Measurements from ENCODE around the gene SNRNP200.

DNA sequence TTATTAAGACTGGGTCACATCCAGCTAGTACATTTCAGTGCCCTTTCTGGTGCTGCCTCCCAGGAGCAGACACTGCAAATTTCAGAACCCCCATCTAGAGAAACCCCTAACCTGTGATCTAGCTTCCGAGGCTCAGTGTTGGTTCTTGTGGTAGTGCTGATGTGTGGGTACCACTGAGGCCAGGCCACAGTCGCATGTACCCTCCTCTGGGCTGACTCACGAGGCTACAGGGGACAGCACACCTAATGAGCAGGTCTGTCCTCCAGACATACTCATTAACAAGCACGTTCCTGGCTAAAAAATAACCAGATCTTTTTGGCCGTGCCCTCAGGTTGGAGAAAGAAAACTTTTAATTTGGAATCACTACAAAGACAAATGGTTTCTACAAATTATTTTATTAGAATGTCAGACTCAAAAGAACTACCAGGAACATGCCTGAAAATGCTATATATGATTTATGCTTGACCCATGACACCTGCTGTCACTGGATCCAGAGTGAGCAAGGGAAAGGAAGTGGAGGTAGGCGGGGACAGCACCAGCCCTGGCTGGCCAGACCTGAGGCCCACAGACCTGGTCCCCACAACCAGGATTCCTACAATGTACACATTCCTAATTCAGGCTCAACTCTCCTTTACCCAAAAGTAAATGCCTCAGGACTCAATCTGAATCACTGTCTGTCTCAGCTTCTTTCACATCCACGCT, 30.8 kb downstream of the SNRNP200 start:
- no peak for TF ChIP-seq EZH2 (IDR thresholded peaks at IDR 0.05; ENCODE audit: borderline replicate concordance, insufficient read depth, low read depth, low read length, poor library complexity, severe bottlenecking)
- TF ChIP-seq, protein P1, sequence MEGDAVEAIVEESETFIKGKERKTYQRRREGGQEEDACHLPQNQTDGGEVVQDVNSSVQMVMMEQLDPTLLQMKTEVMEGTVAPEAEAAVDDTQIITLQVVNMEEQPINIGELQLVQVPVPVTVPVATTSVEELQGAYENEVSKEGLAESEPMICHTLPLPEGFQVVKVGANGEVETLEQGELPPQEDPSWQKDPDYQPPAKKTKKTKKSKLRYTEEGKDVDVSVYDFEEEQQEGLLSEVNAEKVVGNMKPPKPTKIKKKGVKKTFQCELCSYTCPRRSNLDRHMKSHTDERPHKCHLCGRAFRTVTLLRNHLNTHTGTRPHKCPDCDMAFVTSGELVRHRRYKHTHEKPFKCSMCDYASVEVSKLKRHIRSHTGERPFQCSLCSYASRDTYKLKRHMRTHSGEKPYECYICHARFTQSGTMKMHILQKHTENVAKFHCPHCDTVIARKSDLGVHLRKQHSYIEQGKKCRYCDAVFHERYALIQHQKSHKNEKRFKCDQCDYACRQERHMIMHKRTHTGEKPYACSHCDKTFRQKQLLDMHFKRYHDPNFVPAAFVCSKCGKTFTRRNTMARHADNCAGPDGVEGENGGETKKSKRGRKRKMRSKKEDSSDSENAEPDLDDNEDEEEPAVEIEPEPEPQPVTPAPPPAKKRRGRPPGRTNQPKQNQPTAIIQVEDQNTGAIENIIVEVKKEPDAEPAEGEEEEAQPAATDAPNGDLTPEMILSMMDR (IDR thresholded peaks at IDR 0.05) = no peak
